ENCODE measurements around the gene SPAG6.
"Not testable (repeated sequence)": the region's sequence is repeated elsewhere in the genome, so short reads cannot be mapped to it uniquely, and the experiment has no call there.

The SPAG6 gene

GRCh38 chr10:22341190-22341925 is 3.9 kb upstream of the SPAG6 start:
- DNase-seq (ENCODE audit: low read depth): no peak

DNA sequence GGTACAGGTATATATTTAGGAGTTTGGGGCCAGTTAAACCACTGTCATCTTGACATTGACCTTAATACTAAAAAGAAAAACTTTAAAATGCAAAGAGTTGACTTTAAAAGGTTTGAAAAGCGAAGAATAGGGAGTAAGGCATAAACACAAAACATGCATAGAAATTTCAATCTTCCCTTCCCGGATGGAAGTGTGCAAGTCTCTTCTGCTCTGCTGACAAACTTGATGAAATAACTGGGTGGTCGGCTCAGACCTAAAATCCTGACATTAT is 3.4 kb upstream of the SPAG6 start:
- DNase-seq (ENCODE audit: low read depth): no peak

DNA sequence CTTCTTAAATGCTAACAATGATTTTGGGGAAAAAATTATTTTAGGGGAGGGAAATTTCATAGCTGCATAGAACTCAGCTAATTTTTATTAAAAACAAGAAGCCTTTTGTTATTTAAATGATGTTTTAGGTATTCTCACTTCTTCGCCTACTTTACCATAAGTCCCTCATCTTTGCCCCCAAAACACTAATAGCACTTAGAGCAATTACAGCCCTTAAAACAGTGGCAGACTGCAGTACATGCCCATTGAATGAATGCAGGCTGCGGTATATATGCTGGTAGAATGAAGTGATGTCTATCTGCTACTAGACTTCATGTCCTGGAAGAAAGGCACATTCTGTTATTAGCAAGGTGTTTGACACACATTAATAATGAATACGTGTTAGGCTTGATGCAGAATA is 2.9 kb upstream of the SPAG6 start:
- no peak for DNase-seq (ENCODE audit: low read depth)

- no peak for DNase-seq (ENCODE audit: low read depth)
These were observed 1.6 kb upstream of the SPAG6 start for GRCh38 chr10:22343731-22344130.

GRCh38 chr10:22344249-22344648 is 1.0 kb upstream of the SPAG6 start:
- DNase-seq (ENCODE audit: low read depth): no peak

GRCh38 chr10:22344781-22345300 is 455 bp upstream of the SPAG6 start:
- no peak for DNase-seq (ENCODE audit: low read depth)

- no peak for DNase-seq (ENCODE audit: low read depth)
These were observed 883 bp downstream of the SPAG6 start for GRCh38 chr10:22346096-22346661.

GRCh38 chr10:22349755-22350154 is 4.5 kb downstream of the SPAG6 start:
- DNase-seq (ENCODE audit: low read depth): no peak

GRCh38 chr10:22351131-22351703 is 5.9 kb downstream of the SPAG6 start:
- no peak for DNase-seq (ENCODE audit: low read depth)

DNA sequence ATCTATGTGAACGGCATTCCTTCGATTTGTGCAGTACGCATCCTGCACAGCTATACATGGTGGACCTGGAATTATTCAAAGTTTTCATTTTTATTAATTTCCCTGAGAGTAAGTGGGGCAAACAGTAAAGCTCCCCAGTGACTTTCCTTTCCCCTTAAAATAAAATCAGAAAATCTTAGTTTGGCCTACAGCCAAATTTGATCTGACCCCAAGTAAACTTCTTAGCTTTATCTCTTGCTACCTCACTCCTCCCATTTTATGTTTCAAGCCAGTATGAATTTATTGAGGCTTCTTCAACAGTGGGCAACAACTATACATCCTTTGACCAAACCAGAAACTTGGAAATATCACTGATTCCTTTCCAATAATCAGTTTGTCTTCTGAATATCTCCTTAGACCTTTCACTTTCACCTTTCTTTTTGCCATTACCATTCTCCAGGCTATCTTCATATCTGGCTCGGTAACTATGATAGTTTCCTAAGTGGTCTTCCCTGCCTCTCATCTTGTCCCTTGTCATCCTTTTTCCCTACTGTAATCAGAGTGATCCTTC is 11.1 kb downstream of the SPAG6 start:
- DNase-seq (ENCODE audit: low read depth): no peak

DNA sequence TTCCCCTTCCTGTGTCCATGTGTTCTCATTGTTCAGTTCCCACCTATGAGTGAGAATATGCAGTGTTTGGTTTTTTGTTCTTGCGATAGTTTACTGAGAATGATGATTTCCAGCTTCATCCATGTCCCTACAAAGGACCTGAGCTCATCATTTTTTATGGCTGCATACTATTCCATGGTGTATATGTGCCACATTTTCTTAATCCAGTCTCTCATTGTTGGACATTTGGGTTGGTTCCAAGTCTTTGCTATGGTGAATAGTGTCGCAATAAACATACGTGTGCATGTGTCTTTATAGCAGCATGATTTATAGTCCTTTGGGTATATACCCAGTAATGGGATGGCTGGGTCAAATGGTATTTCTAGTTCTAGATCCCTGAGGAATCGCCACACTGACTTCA is 12.5 kb downstream of the SPAG6 start:
- DNase-seq (ENCODE audit: low read depth): not testable (repeated sequence)

DNA sequence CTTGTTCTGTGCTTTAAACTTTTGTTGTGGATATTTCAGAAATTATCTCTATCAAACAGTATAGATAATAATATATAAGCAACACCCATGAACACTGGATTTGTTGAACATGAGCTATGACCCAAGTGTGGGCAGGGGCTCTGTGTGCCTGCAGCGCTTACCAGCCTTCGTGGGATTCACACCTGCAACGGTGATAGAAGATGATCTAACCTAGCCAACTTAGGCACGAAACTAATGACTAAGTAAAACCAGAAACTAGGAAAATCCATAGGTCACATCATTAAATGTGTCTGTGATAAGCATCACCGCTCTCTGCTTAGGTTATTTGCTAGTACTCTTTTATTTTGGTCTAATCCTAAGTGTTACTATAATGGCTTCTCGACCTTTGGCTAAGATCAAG is 18.0 kb downstream of the SPAG6 start:
- no peak for DNase-seq (ENCODE audit: low read depth)

- DNase-seq (ENCODE audit: low read depth): no peak
These were observed 19.3 kb downstream of the SPAG6 start for GRCh38 chr10:22364407-22365140.

- DNase-seq (ENCODE audit: low read depth): no peak
These were observed 19.9 kb downstream of the SPAG6 start for GRCh38 chr10:22365233-22365632.

- DNase-seq (ENCODE audit: low read depth): no peak
These were observed 20.5 kb downstream of the SPAG6 start for GRCh38 chr10:22365644-22366434.

DNA sequence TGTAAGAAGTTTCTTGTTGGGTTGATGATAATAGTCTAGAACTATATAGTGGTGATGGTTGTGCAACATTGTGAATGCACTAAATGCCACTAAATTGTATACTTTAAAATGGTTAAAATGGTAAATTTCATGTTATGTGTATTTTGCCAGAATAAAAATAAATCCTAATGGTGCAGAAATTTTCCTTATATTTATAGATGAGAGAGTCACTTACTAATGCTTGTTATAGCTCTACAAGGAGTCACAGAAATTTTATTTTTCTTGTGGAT is 21.1 kb downstream of the SPAG6 start:
- no peak for DNase-seq (ENCODE audit: low read depth)

DNA sequence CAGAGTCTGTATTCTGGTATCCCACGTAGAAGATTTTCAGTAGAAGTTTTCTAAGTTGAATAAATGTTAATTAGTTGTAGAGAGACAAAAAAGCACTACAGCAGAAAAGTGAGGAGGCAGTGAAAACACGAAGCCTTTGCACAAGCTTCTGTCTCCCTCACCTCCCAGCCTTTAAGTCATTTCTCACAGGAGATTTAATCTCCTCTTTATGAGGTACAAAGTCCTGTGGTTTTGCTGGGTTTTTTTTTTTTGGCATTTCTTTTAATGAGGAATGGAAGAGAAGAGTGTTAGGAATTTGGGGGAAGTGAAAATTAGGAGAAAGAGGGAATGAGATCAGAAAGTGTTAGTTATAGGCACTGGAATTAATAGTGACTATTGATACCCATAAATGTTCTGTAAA is 21.5 kb downstream of the SPAG6 start:
- DNase-seq (ENCODE audit: low read depth): no peak

GRCh38 chr10:22367471-22367870 is 22.2 kb downstream of the SPAG6 start:
- no peak for DNase-seq (ENCODE audit: low read depth)

- no peak for DNase-seq (ENCODE audit: low read depth)
These were observed 23.1 kb downstream of the SPAG6 start for GRCh38 chr10:22368402-22368801.

DNA sequence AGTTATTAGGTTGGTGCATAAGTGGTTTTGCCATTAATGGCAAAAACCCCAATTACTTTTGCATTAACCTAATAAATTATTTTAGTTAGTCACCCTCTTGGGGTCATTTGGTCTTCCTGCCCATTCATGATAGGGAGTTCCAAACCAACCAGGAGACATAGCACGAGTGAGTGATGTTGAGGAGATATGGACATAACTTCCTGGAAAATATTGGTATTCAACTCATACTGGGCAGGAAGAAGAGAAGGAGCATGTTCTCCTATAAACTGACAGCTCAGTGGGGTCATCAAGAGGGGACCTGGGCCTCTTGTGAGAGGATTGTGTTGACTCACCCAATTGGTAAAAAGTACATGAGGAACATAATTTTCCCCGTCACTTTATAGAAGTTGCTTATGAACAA is 23.7 kb downstream of the SPAG6 start:
- DNase-seq (ENCODE audit: low read depth): no peak

GRCh38 chr10:22369434-22370072 is 24.3 kb downstream of the SPAG6 start:
- DNase-seq (ENCODE audit: low read depth): no peak

GRCh38 chr10:22370320-22370719 is 25.0 kb downstream of the SPAG6 start:
- no peak for DNase-seq (ENCODE audit: low read depth)
